ENCODE results near the gene TEKT4. TPM values are rescaled to one million over a fixed set of nuclear protein-coding genes. Genes with fewer than 3 reads are reported as not detected.

Gene TEKT4
- total RNA-seq, 4 donors from 2014 or later, result not detected

- Histone ChIP-seq H3K36me3 (no peaks in the 10 kb centered on the region), H3K4me3 (no peak overlapping the region), H3K4me1 (no peaks in the 10 kb centered on the region), H3K27me3 (peaks cover 7 to 18% (median 12%) of the 10 kb centered on the region in 3 donors), H3K27ac (no peak overlapping the region), H3K9me3 (no peaks in the 10 kb centered on the region)
- ATAC-seq, result no peak
- DNase-seq, result no peak
- in situ Hi-C loops (cut with MboI; ENCODE audit: low sequenced_read_pairs in 4 of 4), result no loop called here
- TF ChIP-seq POLR2A (IDR thresholded peaks at IDR 0.05) (no peak), CTCF (IDR thresholded peaks at IDR 0.05 in 4 of 5, conservative IDR thresholded peaks at IDR 0.05 in 1 of 5) (no peak)
- intact Hi-C loops (cut with DNase I; ENCODE audit: low total_unique reads), result no loop called here
These were observed 2.1 kb upstream of the TEKT4 start for GRCh38 chr2:94869131-94869530.

GRCh38 chr2:94869552-94870439 lies 1.4 kb upstream of the TEKT4 start:
- Histone ChIP-seq H3K27ac (no peak overlapping the region), H3K4me3 (no peak overlapping the region), H3K4me1 (no peaks in the 10 kb centered on the region), H3K9me3 (no peaks in the 10 kb centered on the region), H3K27me3 (peaks cover 7 to 21% (median 9%) of the 10 kb centered on the region in 3 donors), H3K36me3 (no peaks in the 10 kb centered on the region)
- no peak for TF ChIP-seq CTCF (IDR thresholded peaks at IDR 0.05 in 4 of 5, conservative IDR thresholded peaks at IDR 0.05 in 1 of 5)
- TF ChIP-seq POLR2A (IDR thresholded peaks at IDR 0.05), result no peak
- intact Hi-C loops (cut with DNase I; ENCODE audit: low total_unique reads), result no loop called here
- ATAC-seq (no peak), DNase-seq (no peak)
- in situ Hi-C loops (cut with MboI; ENCODE audit: low sequenced_read_pairs in 4 of 4), result no loop called here

GRCh38 chr2:94870440-94871225 lies 597 bp upstream of the TEKT4 start:
- Histone ChIP-seq H3K9me3 (no peaks in the 10 kb centered on the region), H3K27ac (no peak overlapping the region), H3K27me3 (peaks cover 7 to 21% (median 11%) of the 10 kb centered on the region in 3 donors), H3K4me3 (no peak overlapping the region), H3K4me1 (no peaks in the 10 kb centered on the region), H3K36me3 (no peaks in the 10 kb centered on the region)
- TF ChIP-seq CTCF (IDR thresholded peaks at IDR 0.05 in 4 of 5, conservative IDR thresholded peaks at IDR 0.05 in 1 of 5) (no peak), POLR2A (IDR thresholded peaks at IDR 0.05) (no peak)
- intact Hi-C loops (cut with DNase I; ENCODE audit: low total_unique reads) (no loop called here), in situ Hi-C loops (cut with MboI; ENCODE audit: low sequenced_read_pairs in 4 of 4) (no loop called here)
- DNase-seq (no peak), ATAC-seq (no peak)

GRCh38 chr2:94872088-94872618 lies 923 bp downstream of the TEKT4 start:
- intact Hi-C loops (cut with DNase I; ENCODE audit: low total_unique reads), result no loop called here
- Histone ChIP-seq H3K36me3 (no peaks in the 10 kb centered on the region), H3K27me3 (peaks cover 7 to 21% (median 11%) of the 10 kb centered on the region in 3 donors), H3K4me1 (no peaks in the 10 kb centered on the region), H3K9me3 (no peaks in the 10 kb centered on the region), H3K27ac (no peak overlapping the region), H3K4me3 (no peak overlapping the region)
- in situ Hi-C loops (cut with MboI; ENCODE audit: low sequenced_read_pairs in 4 of 4), result no loop called here
- no peak for TF ChIP-seq POLR2A (IDR thresholded peaks at IDR 0.05)
- TF ChIP-seq CTCF (IDR thresholded peaks at IDR 0.05 in 4 of 5, conservative IDR thresholded peaks at IDR 0.05 in 1 of 5), result no peak
- DNase-seq (no peak), ATAC-seq (no peak)

All from gastrocnemius medialis (tissue), 4 donors.